DMS153 (cell line): ENCODE results near the gene NKAIN2.
A peak's percentile ranks its signal among the peaks of the same experiment; 100 is the strongest.
"Not testable (repeated sequence)": the region's sequence is repeated elsewhere in the genome, so short reads cannot be mapped to it uniquely, and the experiment has no call there.

Experiments
- DNase-seq: peaks from one replicate; lab custom pipeline; 2025; lab: John Stamatoyannopoulos, UW

The NKAIN2 gene

GRCh38 chr6:124688369-124688768 lies 884.7 kb downstream of the NKAIN2 start:
- DNase-seq, result no peak

- peak; percentile 83 for DNase-seq
These were observed 890.6 kb downstream of the NKAIN2 start for GRCh38 chr6:124694139-124694705.

- DNase-seq, result no peak
These were observed 895.4 kb downstream of the NKAIN2 start for GRCh38 chr6:124699038-124699437.

- no peak for DNase-seq
These were observed 899.9 kb downstream of the NKAIN2 start for GRCh38 chr6:124703541-124703940.

GRCh38 chr6:124712532-124712931 lies 908.9 kb downstream of the NKAIN2 start:
- not testable (repeated sequence) for DNase-seq

GRCh38 chr6:124714728-124715127 lies 911.1 kb downstream of the NKAIN2 start:
- no peak for DNase-seq

- DNase-seq, result no peak
These were observed 916.2 kb downstream of the NKAIN2 start for GRCh38 chr6:124719913-124720312.

- DNase-seq, result no peak
These were observed 917.7 kb downstream of the NKAIN2 start for GRCh38 chr6:124721331-124721730.

- no peak for DNase-seq
These were observed 918.6 kb downstream of the NKAIN2 start for GRCh38 chr6:124722141-124722878.

- no peak for DNase-seq
These were observed 920.0 kb downstream of the NKAIN2 start for GRCh38 chr6:124723671-124724070.

- not testable (repeated sequence) for DNase-seq
These were observed 934.1 kb downstream of the NKAIN2 start for GRCh38 chr6:124737804-124738203.

GRCh38 chr6:124738482-124738881 lies 934.8 kb downstream of the NKAIN2 start:
- no peak for DNase-seq

GRCh38 chr6:124741341-124741740 lies 937.7 kb downstream of the NKAIN2 start:
- no peak for DNase-seq

GRCh38 chr6:124742971-124743370 lies 939.3 kb downstream of the NKAIN2 start:
- peak; percentile 1 for DNase-seq

GRCh38 chr6:124743420-124743819 lies 939.8 kb downstream of the NKAIN2 start:
- DNase-seq, result no peak

- DNase-seq, result no peak
These were observed 943.7 kb downstream of the NKAIN2 start for GRCh38 chr6:124747349-124747748.

- no peak for DNase-seq
These were observed 945.1 kb downstream of the NKAIN2 start for GRCh38 chr6:124748778-124749177.

- DNase-seq, result no peak
These were observed 949.3 kb downstream of the NKAIN2 start for GRCh38 chr6:124753001-124753400.

GRCh38 chr6:124753562-124754105 lies 950.0 kb downstream of the NKAIN2 start:
- DNase-seq, result no peak

GRCh38 chr6:124755321-124755720 lies 951.7 kb downstream of the NKAIN2 start:
- DNase-seq, result no peak

GRCh38 chr6:124757560-124757959 lies 953.9 kb downstream of the NKAIN2 start:
- no peak for DNase-seq

GRCh38 chr6:124758663-124759062 lies 955.0 kb downstream of the NKAIN2 start:
- DNase-seq, result no peak

- DNase-seq, result no peak
These were observed 961.6 kb downstream of the NKAIN2 start for GRCh38 chr6:124765280-124765679.

- DNase-seq, result no peak
These were observed 964.6 kb downstream of the NKAIN2 start for GRCh38 chr6:124768224-124768623.
